Measurements from ENCODE around the gene CD79A.

- TF ChIP-seq, protein P1, sequence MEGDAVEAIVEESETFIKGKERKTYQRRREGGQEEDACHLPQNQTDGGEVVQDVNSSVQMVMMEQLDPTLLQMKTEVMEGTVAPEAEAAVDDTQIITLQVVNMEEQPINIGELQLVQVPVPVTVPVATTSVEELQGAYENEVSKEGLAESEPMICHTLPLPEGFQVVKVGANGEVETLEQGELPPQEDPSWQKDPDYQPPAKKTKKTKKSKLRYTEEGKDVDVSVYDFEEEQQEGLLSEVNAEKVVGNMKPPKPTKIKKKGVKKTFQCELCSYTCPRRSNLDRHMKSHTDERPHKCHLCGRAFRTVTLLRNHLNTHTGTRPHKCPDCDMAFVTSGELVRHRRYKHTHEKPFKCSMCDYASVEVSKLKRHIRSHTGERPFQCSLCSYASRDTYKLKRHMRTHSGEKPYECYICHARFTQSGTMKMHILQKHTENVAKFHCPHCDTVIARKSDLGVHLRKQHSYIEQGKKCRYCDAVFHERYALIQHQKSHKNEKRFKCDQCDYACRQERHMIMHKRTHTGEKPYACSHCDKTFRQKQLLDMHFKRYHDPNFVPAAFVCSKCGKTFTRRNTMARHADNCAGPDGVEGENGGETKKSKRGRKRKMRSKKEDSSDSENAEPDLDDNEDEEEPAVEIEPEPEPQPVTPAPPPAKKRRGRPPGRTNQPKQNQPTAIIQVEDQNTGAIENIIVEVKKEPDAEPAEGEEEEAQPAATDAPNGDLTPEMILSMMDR (IDR thresholded peaks at IDR 0.05), result no peak
- no peak for TF ChIP-seq POLR2A (IDR thresholded peaks at IDR 0.05)
These were observed 33.7 kb upstream of the CD79A start for GRCh38 chr19:41843371-41843770.

Data from sigmoid colon (tissue), 3 donors.